HG03571 (cell line): ENCODE measurements around the gene MYH11.

Experiments
- ATAC-seq: cut with Tn5 transposase; IDR thresholded peaks from one replicate; pipeline ENCODE4 v1.9.1; 2021; ENCODE audit not compliant: unreplicated experiment

The MYH11 gene

GRCh38 chr16:15856901-15857698, at the start of gene MYH11:
Gene MYH11, minus strand, starts transcription at chr16:15857028. Its CDS starts 18,776 bp downstream, at chr16:15838252.
- no peak for ATAC-seq

- ATAC-seq = no peak
Measured at GRCh38 chr16:15906439-15906838, 49.6 kb upstream of the MYH11 start.

GRCh38 chr16:15903960-15904359, 47.1 kb upstream of the MYH11 start:
- ATAC-seq = no peak

- ATAC-seq = no peak
Measured at GRCh38 chr16:15900901-15901500, 44.2 kb upstream of the MYH11 start.

GRCh38 chr16:15900357-15900756, 43.5 kb upstream of the MYH11 start:
- no peak for ATAC-seq

- ATAC-seq = peak; percentile 70
Measured at GRCh38 chr16:15899538-15900100, 42.8 kb upstream of the MYH11 start.

- ATAC-seq = no peak
Measured at GRCh38 chr16:15898654-15899053, 41.8 kb upstream of the MYH11 start.

- no peak for ATAC-seq
Measured at GRCh38 chr16:15897834-15898254, 41.0 kb upstream of the MYH11 start.

- no peak for ATAC-seq
Measured at GRCh38 chr16:15897121-15897780, 40.4 kb upstream of the MYH11 start.

GRCh38 chr16:15894571-15895374, 37.9 kb upstream of the MYH11 start:
- no peak for ATAC-seq

GRCh38 chr16:15891508-15891907, 34.7 kb upstream of the MYH11 start:
- ATAC-seq = no peak

GRCh38 chr16:15888072-15888976, 31.5 kb upstream of the MYH11 start, which contains the start of gene CEP20:
Gene CEP20, minus strand, starts transcription at chr16:15888603. Its CDS starts 18 bp downstream, at chr16:15888585.
- ATAC-seq = peak; percentile 96

GRCh38 chr16:15887283-15887682, 30.5 kb upstream of the MYH11 start:
- ATAC-seq = no peak

- ATAC-seq = no peak
Measured at GRCh38 chr16:15886078-15886477, 29.2 kb upstream of the MYH11 start.

GRCh38 chr16:15885560-15886001, 28.8 kb upstream of the MYH11 start:
- no peak for ATAC-seq

- no peak for ATAC-seq
Measured at GRCh38 chr16:15882563-15882962, 25.7 kb upstream of the MYH11 start.

GRCh38 chr16:15881794-15882379, 25.1 kb upstream of the MYH11 start:
- no peak for ATAC-seq

- ATAC-seq = no peak
Measured at GRCh38 chr16:15880434-15881308, 23.8 kb upstream of the MYH11 start.
